Measurements from ENCODE around the gene CDH7. TPM values are rescaled to one million over a fixed set of nuclear protein-coding genes. Genes with fewer than 3 reads are reported as not detected.

The CDH7 gene
- total RNA-seq, 1 donor from 2014 or later: not detected

DNA sequence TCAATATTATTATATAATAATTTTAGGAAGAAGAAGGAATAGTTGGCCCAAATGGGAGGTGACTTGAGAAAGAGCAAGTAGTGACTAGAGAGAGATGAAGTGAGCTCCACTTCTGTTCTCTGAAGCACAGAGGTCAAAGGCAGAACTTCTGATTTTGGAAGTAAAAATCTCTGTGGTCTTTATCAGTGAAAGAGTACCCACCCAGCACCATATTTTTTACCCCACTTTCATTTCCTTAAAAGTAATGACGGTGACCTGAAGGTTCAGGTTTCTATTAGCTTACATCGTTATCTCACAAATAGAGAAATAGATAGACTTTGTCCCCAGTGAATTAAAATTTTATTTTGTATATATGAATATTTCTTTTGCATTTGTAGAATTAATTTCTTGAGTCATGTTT lies 95.3 kb downstream of the CDH7 start:
- H3K9me3 Mint-ChIP-seq: peaks cover 2% of the 10 kb centered on the region
- H3K4me1 Mint-ChIP-seq: no peaks in the 10 kb centered on the region

DNA sequence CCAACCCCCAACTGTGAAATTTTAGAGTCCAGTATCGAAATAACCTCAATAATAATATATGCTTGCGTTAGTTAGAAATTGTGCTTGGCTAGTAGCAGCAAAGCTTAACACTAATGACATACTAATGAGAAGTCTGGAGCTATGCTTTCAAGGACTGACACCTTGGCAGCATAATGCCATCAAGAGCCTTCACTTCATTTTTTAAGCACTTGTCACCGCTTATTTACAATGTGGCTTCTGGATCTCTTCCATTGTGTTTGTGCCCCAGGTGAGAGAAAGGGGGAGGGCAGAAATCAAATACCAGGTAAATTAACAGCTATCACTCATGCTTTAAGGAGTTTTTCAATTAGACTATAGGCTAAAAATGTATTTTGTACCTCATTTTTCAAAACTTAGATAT lies 101.5 kb downstream of the CDH7 start:
- H3K4me1 Mint-ChIP-seq: no peaks in the 10 kb centered on the region
- H3K27me3 Mint-ChIP-seq: no peaks in the 10 kb centered on the region
- intact Hi-C loops (cut with micrococcal nuclease): no loop called here
- no peaks in the 10 kb centered on the region for H3K36me3 Mint-ChIP-seq (ENCODE audit: low read depth)
- ATAC-seq (ENCODE audit: low read depth): no peak
- POLR2A ChIA-PET: no interaction called here
- no peak overlapping the region for H3K4me3 Mint-ChIP-seq
- TF ChIP-seq, protein P1, sequence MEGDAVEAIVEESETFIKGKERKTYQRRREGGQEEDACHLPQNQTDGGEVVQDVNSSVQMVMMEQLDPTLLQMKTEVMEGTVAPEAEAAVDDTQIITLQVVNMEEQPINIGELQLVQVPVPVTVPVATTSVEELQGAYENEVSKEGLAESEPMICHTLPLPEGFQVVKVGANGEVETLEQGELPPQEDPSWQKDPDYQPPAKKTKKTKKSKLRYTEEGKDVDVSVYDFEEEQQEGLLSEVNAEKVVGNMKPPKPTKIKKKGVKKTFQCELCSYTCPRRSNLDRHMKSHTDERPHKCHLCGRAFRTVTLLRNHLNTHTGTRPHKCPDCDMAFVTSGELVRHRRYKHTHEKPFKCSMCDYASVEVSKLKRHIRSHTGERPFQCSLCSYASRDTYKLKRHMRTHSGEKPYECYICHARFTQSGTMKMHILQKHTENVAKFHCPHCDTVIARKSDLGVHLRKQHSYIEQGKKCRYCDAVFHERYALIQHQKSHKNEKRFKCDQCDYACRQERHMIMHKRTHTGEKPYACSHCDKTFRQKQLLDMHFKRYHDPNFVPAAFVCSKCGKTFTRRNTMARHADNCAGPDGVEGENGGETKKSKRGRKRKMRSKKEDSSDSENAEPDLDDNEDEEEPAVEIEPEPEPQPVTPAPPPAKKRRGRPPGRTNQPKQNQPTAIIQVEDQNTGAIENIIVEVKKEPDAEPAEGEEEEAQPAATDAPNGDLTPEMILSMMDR (IDR thresholded peaks at IDR 0.05): no peak
- CTCF ChIA-PET: no interaction called here
- H3K27ac Mint-ChIP-seq: no peak overlapping the region
- no peaks in the 10 kb centered on the region for H3K9me3 Mint-ChIP-seq
- no peak for DNase-seq

More for the DNA sequence above, 95.3 kb downstream of the CDH7 start:
- Mint-ChIP-seq H3K27me3 (no peaks in the 10 kb centered on the region), H3K36me3 (ENCODE audit: low read depth) (no peaks in the 10 kb centered on the region), H3K4me3 (no peak overlapping the region), H3K27ac (no peak overlapping the region)
- intact Hi-C loops (cut with micrococcal nuclease): no loop called here
- ATAC-seq (ENCODE audit: low read depth) (no peak), DNase-seq (no peak)
- ChIA-PET CTCF (no interaction called here), POLR2A (no interaction called here)
- TF ChIP-seq, protein P1 (IDR thresholded peaks at IDR 0.05): no peak

DNA sequence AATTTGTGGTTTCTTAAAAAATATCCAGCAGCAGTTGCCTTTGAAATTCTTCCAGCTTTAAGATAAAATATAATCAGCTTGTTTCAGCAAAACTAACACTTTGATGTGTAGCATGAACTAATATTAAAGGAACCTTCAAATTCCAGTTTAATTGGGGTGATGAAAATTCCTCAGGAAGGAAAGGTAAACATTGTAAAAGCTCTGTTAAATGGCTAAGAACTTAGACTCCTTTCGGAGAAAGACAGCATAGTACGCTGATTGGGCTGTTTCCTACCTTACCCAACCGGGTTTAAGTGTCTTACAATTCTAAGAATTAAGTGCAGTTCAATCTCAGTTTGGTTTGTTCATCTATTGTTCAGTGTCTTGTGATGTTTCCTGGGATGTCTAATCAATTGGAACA lies 108.3 kb downstream of the CDH7 start:
- intact Hi-C loops (cut with micrococcal nuclease): no loop called here
- ChIA-PET POLR2A (no interaction called here), CTCF (no interaction called here)
- no peaks in the 10 kb centered on the region for H3K9me3 Mint-ChIP-seq
- H3K27ac Mint-ChIP-seq: no peak overlapping the region
- no peaks in the 10 kb centered on the region for H3K27me3 Mint-ChIP-seq
- TF ChIP-seq, protein P1 (IDR thresholded peaks at IDR 0.05): no peak
- H3K36me3 Mint-ChIP-seq (ENCODE audit: low read depth): no peaks in the 10 kb centered on the region
- DNase-seq: no peak
- no peak overlapping the region for H3K4me3 Mint-ChIP-seq
- ATAC-seq (ENCODE audit: low read depth): no peak
- no peaks in the 10 kb centered on the region for H3K4me1 Mint-ChIP-seq

DNA sequence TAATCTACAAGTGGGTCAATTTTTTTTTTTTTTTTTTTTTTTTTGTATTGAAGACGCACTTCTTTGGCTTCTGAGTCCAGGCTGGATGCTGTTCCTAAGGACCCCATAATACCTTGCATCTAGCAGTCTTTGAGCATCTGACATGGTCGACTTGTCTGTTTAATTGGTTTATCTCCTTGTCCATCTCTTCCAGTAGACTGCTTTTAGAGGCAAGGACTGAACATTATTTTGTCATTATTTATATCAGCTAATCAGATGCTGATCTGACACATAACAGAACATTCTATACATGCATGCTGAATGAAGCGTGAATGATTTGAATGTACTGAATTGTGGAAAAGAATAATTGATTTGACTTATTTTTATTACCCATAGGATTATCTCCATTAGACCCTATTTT lies 118.7 kb downstream of the CDH7 start:
- DNase-seq (no peak), ATAC-seq (ENCODE audit: low read depth) (no peak)
- H3K9me3 Mint-ChIP-seq: peaks cover 2% of the 10 kb centered on the region
- TF ChIP-seq, protein P1 (IDR thresholded peaks at IDR 0.05): no peak
- no peak overlapping the region for H3K27ac Mint-ChIP-seq
- H3K4me3 Mint-ChIP-seq: no peak overlapping the region
- intact Hi-C loops (cut with micrococcal nuclease): no loop called here
- H3K27me3 Mint-ChIP-seq: no peaks in the 10 kb centered on the region
- no peaks in the 10 kb centered on the region for H3K36me3 Mint-ChIP-seq (ENCODE audit: low read depth)
- CTCF ChIA-PET: no interaction called here
- H3K4me1 Mint-ChIP-seq: no peaks in the 10 kb centered on the region
- POLR2A ChIA-PET: no interaction called here

DNA sequence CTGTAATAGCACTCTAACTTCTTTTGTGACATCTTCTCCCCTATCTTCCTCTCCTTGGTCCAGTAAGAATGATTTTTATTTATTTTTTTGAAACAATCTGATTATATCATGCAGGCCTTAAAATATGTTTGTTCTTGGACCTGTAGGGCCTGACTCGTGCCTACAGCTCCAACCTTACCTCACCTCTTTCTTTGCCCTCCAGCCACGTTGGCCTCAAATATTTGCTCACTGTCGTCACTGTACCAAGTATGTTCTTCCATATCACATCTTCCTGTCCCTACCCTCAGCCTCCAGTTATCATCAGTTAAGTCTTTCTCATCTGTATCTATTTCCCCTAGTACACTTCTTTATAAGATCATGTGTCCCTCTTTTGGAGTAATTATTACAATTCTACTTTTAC lies 125.5 kb downstream of the CDH7 start:
- Mint-ChIP-seq H3K36me3 (ENCODE audit: low read depth) (no peaks in the 10 kb centered on the region), H3K4me3 (no peak overlapping the region), H3K9me3 (no peaks in the 10 kb centered on the region), H3K4me1 (no peaks in the 10 kb centered on the region), H3K27ac (no peak overlapping the region), H3K27me3 (no peaks in the 10 kb centered on the region)
- CTCF ChIA-PET: no interaction called here
- intact Hi-C loops (cut with micrococcal nuclease): no loop called here
- DNase-seq: no peak
- ATAC-seq (ENCODE audit: low read depth): no peak
- POLR2A ChIA-PET: no interaction called here
- TF ChIP-seq, protein P1 (IDR thresholded peaks at IDR 0.05): no peak

All from activated B cell treated with CpG ODN at 0.5 μM for 24 hours (primary cell).